Cardiac muscle cell (in vitro differentiated cells and primary cell): ENCODE measurements around the gene MAU2. TPM values are rescaled to one million over a fixed set of nuclear protein-coding genes. Genes with fewer than 3 reads are reported as not detected.
A peak's percentile ranks its signal among the peaks of the same experiment; 100 is the strongest.

Experiments
- DNase-seq, 2 donors: peaks; one replicate each; pipeline versions ENCODE4 v3.0.0 to v3.0.0-alpha.2; 2010 to 2017; ENCODE audit warnings: low read depth in 1 of 2, low spot score in 1 of 2
- H3K27ac ChIP-seq: fragments of 200-600 bp; sonication (generic); 2 replicates; pipeline ENCODE4 v1.5.1; 2016
- H3K27me3 ChIP-seq: fragments of 200-600 bp; sonication (generic); 2 replicates; pipeline ENCODE4 v1.6.0; 2016; ENCODE audit warnings: control low read depth
- H3K36me3 ChIP-seq: fragments of 200-600 bp; sonication (generic); 2 replicates; pipeline ENCODE4 v1.5.1; 2016; ENCODE audit warnings: control low read depth
- H3K4me1 ChIP-seq: fragments of 200-600 bp; sonication (generic); 2 replicates; pipeline ENCODE4 v1.8.1; 2017; ENCODE audit warnings: low read depth, mild to moderate bottlenecking, mixed run types
- H3K4me3 ChIP-seq: fragments of 200-600 bp; sonication (generic); 2 replicates; pipeline ENCODE4 v1.5.1; 2016; ENCODE audit warnings: mild to moderate bottlenecking
- H3K9me3 ChIP-seq: fragments of 200-600 bp; sonication (generic); 2 replicates; pipeline ENCODE4 v1.5.1; 2017; ENCODE audit warnings: low read depth, mild to moderate bottlenecking, control low read depth
- CTCF ChIP-seq: IDR thresholded peaks from 2 replicates; pipeline ENCODE4 v1.5.1; 2012; ENCODE audit warnings: low read depth, mild to moderate bottlenecking, low read length
- polyA plus RNA-seq: library from polyadenylated mRNA; unstranded; fragments of >200 nt; fragmentation: Nextera tagmentation; extraction: Ambion mirVana; gene quantifications from 2 replicates; pipeline ENCODE4 v1.2.1, GENCODE V29; 2016
- total RNA-seq: library from RNA; depleted of rRNA; stranded (reverse); fragments of >200 nt; gene quantifications from 2 replicates; pipeline ENCODE4 v1.2.3, GENCODE V29; 2016

MAU2 gene
- total and polyA plus RNA-seq, 2 experiments from 2014 or later: 43.6 to 78.5 TPM

- no peaks in the 10 kb centered on the region for H3K4me1 ChIP-seq
- H3K36me3 ChIP-seq: peaks cover 32% of the 10 kb centered on the region
- H3K27ac ChIP-seq: no peak overlapping the region
- no peaks in the 10 kb centered on the region for H3K9me3 ChIP-seq
- peak in 1 of 2 donors; percentile 19 for DNase-seq
- H3K4me3 ChIP-seq: no peak overlapping the region
- no peaks in the 10 kb centered on the region for H3K27me3 ChIP-seq
- no peak for TF ChIP-seq CTCF
Measured at GRCh38 chr19:19280561-19280960, 40.1 kb upstream of the MAU2 start.

DNA sequence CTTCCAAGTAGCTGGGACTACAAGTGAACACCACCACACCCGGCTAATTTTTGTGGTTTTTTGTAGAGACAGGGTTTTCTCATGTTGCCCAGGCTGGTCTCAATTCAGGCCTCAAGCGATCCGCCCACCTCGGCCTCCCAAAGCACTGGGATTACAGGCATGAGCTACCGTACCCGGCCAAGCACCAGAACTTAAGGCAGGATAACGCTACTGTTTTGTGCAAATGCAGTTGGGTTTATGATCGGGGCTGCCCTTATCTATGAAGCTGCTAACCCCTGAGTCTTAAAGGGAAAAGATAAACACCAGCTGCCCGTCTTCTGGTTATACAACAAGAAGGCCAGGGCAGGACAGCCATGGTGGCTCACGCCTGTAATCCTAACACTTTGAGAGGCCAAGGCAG, 34.9 kb upstream of the MAU2 start:
- no peaks in the 10 kb centered on the region for H3K27me3 ChIP-seq
- H3K9me3 ChIP-seq: no peaks in the 10 kb centered on the region
- H3K36me3 ChIP-seq: peaks cover 35% of the 10 kb centered on the region
- no peak for TF ChIP-seq CTCF
- no peak for DNase-seq
- H3K4me3 ChIP-seq: no peak overlapping the region
- H3K4me1 ChIP-seq: no peaks in the 10 kb centered on the region
- no peak overlapping the region for H3K27ac ChIP-seq

- no peak for DNase-seq
- Histone ChIP-seq H3K4me3 (no peak overlapping the region), H3K27me3 (no peaks in the 10 kb centered on the region), H3K4me1 (no peaks in the 10 kb centered on the region), H3K9me3 (no peaks in the 10 kb centered on the region), H3K27ac (no peak overlapping the region), H3K36me3 (peaks cover 24% of the 10 kb centered on the region)
- no peak for TF ChIP-seq CTCF
Measured at GRCh38 chr19:19292607-19293006, 28.0 kb upstream of the MAU2 start.

DNA sequence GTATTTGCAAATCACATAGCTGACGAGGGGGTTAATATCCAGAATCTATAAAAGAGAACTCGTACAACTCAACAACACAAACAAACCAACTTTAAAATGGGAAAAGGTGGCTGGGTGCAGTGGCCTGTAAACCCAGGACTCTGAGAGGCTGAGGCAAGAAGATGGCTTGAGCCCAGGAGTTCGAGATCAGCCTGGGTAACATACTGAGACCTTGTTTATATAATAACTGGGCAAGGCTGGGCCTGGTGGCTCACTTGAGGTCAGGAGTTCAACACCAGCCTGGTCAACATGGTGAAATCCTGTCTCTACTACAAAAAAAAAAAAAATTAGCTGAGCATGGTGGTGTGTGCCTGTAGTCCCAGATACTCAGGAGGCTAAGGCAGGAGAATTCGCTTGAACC, 25.7 kb upstream of the MAU2 start:
- no peak for DNase-seq
- H3K4me3 ChIP-seq: no peak overlapping the region
- TF ChIP-seq CTCF: no peak
- H3K4me1 ChIP-seq: no peaks in the 10 kb centered on the region
- peaks cover 19% of the 10 kb centered on the region for H3K36me3 ChIP-seq
- no peak overlapping the region for H3K27ac ChIP-seq
- no peaks in the 10 kb centered on the region for H3K9me3 ChIP-seq
- H3K27me3 ChIP-seq: no peaks in the 10 kb centered on the region

- Histone ChIP-seq H3K36me3 (peaks cover 27% of the 10 kb centered on the region), H3K4me1 (no peaks in the 10 kb centered on the region), H3K27ac (no peak overlapping the region), H3K9me3 (no peaks in the 10 kb centered on the region), H3K4me3 (no peak overlapping the region), H3K27me3 (no peaks in the 10 kb centered on the region)
- TF ChIP-seq CTCF: no peak
- DNase-seq: no peak
Measured at GRCh38 chr19:19296953-19297689, 23.5 kb upstream of the MAU2 start.
